Loucy (cell line): Measurements from ENCODE around the gene PRRC2B.

ENCODE experiments used
- H2AFZ ChIP-seq: fragments of 200-600 bp; sonication (generic); 2 replicates; pipeline ENCODE4 v1.6.0; 2016; ENCODE audit warnings: antibody characterized with exemption, mild to moderate bottlenecking, low read length, moderate library complexity
- H3F3A ChIP-seq: fragments of 200-600 bp; 2 replicates; pipeline ENCODE4 v1.6.0; 2016; ENCODE audit warnings: antibody characterized with exemption, low read depth, mild to moderate bottlenecking
- H3K27me3 ChIP-seq: fragments of 200-600 bp; sonication (generic); 2 replicates; pipeline ENCODE4 v1.6.1; 2014; ENCODE audit warnings: low read length, mild to moderate bottlenecking; ENCODE audit not compliant: insufficient read depth, poor library complexity, severe bottlenecking
- H3K36me3 ChIP-seq: fragments of 200-600 bp; sonication (generic); 2 replicates; pipeline ENCODE4 v1.6.1; 2016; ENCODE audit warnings: low read length; ENCODE audit not compliant: insufficient read depth
- H3K4me1 ChIP-seq: fragments of 200-600 bp; sonication (generic); 2 replicates; pipeline ENCODE4 v1.5.1; 2014; ENCODE audit warnings: low read length, mild to moderate bottlenecking; ENCODE audit not compliant: insufficient read depth, poor library complexity, severe bottlenecking
- H3K4me2 ChIP-seq: fragments of 200-600 bp; sonication (generic); 2 replicates; pipeline ENCODE4 v1.6.0; 2014; ENCODE audit warnings: antibody characterized with exemption, low read length, low read depth, mild to moderate bottlenecking; ENCODE audit not compliant: poor library complexity, severe bottlenecking
- H3K4me3 ChIP-seq: fragments of 200-600 bp; sonication (generic); 2 replicates; pipeline ENCODE4 v1.5.1; 2014; ENCODE audit warnings: low read length, mild to moderate bottlenecking, mixed read lengths; ENCODE audit not compliant: poor library complexity, severe bottlenecking
- H3K79me2 ChIP-seq: fragments of 200-600 bp; sonication (generic); 2 replicates; pipeline ENCODE4 v1.6.1; 2014; ENCODE audit warnings: low read length; ENCODE audit not compliant: insufficient read depth
- H3K9ac ChIP-seq: fragments of 200-600 bp; sonication (generic); 2 replicates; pipeline ENCODE4 v1.6.0; 2014; ENCODE audit warnings: mild to moderate bottlenecking, low read depth, low read length, moderate library complexity; ENCODE audit not compliant: poor library complexity, severe bottlenecking
- H3K9me2 ChIP-seq: fragments of 200-600 bp; sonication (generic); replicated peaks from 2 replicates; pipeline ENCODE4 v1.6.1; 2016; ENCODE audit warnings: low read depth, low read length, mixed read lengths
- H3K9me3 ChIP-seq: fragments of 200-600 bp; sonication (generic); 2 replicates; pipeline ENCODE4 v1.6.1; 2014; ENCODE audit warnings: mild to moderate bottlenecking, antibody characterized with exemption, low read length, low read depth; ENCODE audit not compliant: insufficient read depth
- H4K20me1 ChIP-seq: fragments of 200-600 bp; sonication (generic); 2 replicates; pipeline ENCODE4 v1.6.0; 2014; ENCODE audit warnings: antibody characterized with exemption, low read length, mild to moderate bottlenecking; ENCODE audit not compliant: insufficient read depth, poor library complexity, severe bottlenecking
- EZH2phosphoT487 ChIP-seq: fragments of 200-600 bp; IDR thresholded peaks from 2 replicates; pipeline ENCODE4 v1.6.1; 2018; ENCODE audit warnings: antibody characterized with exemption, mild to moderate bottlenecking, moderate library complexity, borderline replicate concordance
- TF ChIP-seq, protein P1 (sequence below): fragments of 200-600 bp; sonication (generic); conservative IDR thresholded peaks from 2 replicates; pipeline ENCODE4 v1.5.1; 2014; ENCODE audit warnings: mild to moderate bottlenecking, antibody characterized with exemption, low read length

PRRC2B gene

DNA sequence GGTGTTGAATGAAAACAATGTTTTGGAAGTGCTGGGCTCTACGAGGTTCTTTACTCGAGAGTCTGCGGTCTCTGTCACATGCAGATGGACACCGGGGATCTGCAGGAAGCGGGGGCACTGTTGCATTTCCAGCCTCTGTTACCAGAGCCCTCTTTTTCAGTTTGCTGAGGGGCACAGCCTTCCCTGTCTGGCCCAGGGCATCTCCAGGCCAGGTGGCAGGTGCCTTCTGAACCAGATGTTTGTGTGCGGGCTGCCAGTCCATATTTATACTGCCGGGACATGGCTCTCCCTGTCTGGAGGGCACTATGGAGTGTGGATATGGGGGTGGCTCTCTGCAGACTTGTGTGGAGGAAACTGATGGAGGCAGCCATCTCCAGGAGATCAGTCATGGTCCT lies 90.2 kb downstream of the PRRC2B start:
- H3K9ac ChIP-seq: no peak overlapping the region
- H3K4me2 ChIP-seq: no peak overlapping the region
- peaks cover 14% of the 10 kb centered on the region for H4K20me1 ChIP-seq
- H3K4me3 ChIP-seq: no peak overlapping the region
- no peaks in the 10 kb centered on the region for H3F3A ChIP-seq
- H3K79me2 ChIP-seq: no peaks in the 10 kb centered on the region
- no peaks in the 10 kb centered on the region for H3K9me3 ChIP-seq
- peaks cover 96% of the 10 kb centered on the region; the same call in 1 of the 2 replicates for H3K36me3 ChIP-seq
- no peaks in the 10 kb centered on the region for H3K4me1 ChIP-seq
- H3K9me2 ChIP-seq: no peaks in the 10 kb centered on the region
- H2AFZ ChIP-seq: no peak overlapping the region
- TF ChIP-seq EZH2phosphoT487: no peak
- TF ChIP-seq, protein P1, sequence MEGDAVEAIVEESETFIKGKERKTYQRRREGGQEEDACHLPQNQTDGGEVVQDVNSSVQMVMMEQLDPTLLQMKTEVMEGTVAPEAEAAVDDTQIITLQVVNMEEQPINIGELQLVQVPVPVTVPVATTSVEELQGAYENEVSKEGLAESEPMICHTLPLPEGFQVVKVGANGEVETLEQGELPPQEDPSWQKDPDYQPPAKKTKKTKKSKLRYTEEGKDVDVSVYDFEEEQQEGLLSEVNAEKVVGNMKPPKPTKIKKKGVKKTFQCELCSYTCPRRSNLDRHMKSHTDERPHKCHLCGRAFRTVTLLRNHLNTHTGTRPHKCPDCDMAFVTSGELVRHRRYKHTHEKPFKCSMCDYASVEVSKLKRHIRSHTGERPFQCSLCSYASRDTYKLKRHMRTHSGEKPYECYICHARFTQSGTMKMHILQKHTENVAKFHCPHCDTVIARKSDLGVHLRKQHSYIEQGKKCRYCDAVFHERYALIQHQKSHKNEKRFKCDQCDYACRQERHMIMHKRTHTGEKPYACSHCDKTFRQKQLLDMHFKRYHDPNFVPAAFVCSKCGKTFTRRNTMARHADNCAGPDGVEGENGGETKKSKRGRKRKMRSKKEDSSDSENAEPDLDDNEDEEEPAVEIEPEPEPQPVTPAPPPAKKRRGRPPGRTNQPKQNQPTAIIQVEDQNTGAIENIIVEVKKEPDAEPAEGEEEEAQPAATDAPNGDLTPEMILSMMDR: no peak
- no peaks in the 10 kb centered on the region for H3K27me3 ChIP-seq

DNA sequence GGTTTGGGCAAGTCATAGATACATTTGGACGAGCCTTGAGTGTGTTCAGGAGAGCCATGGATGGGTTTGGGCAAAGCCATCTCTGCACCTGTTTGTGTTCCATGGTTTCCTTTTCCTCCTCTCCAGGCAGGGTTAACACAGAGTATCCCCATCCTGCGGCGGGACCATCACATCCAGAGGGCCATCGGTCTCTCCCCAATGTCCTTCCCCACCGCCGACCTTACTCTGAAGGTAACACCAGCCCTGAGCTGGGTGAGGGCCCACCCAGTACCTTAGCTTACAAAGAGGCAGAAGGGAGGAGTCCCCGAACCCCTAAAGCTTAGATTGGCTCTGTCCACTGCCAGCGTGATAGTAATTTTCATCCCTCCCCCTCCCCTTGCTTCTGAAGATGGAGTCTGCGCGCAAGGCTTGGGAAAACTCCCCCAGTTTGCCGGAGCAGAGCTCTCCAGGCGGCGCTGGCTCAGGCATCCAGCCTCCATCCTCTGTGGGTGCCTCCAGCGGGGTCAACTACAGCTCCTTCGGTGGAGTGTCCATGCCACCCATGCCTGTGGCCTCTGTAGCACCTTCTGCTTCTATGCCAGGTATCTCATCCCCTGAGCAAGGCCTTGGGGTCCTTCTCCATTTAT lies 90.8 kb downstream of the PRRC2B start:
- peaks cover 14% of the 10 kb centered on the region for H4K20me1 ChIP-seq

GRCh38 chr9:131485206-131485605 lies 91.3 kb downstream of the PRRC2B start:
- Histone ChIP-seq H3K9ac (no peak overlapping the region), H3K79me2 (no peaks in the 10 kb centered on the region), H3K9me2 (no peaks in the 10 kb centered on the region), H3K4me3 (no peak overlapping the region), H4K20me1 (peaks cover 13% of the 10 kb centered on the region), H3F3A (no peaks in the 10 kb centered on the region), H3K4me2 (no peak overlapping the region), H3K4me1 (no peaks in the 10 kb centered on the region), H3K36me3 (peaks cover 97% of the 10 kb centered on the region; the same call in 1 of the 2 replicates), H3K9me3 (no peaks in the 10 kb centered on the region), H3K27me3 (no peaks in the 10 kb centered on the region), H2AFZ (no peak overlapping the region)
- TF ChIP-seq, protein P1: no peak
- no peak for TF ChIP-seq EZH2phosphoT487

More for the DNA sequence above, 90.8 kb downstream of the PRRC2B start:
- TF ChIP-seq, protein P1: no peak
- no peak for TF ChIP-seq EZH2phosphoT487
- Histone ChIP-seq H3K4me3 (no peak overlapping the region), H3K4me1 (no peaks in the 10 kb centered on the region), H3K9me2 (no peaks in the 10 kb centered on the region), H3K36me3 (peaks cover 96% of the 10 kb centered on the region; the same call in 1 of the 2 replicates), H3K79me2 (no peaks in the 10 kb centered on the region), H2AFZ (no peak overlapping the region), H3K9ac (no peak overlapping the region), H3K9me3 (no peaks in the 10 kb centered on the region), H3F3A (no peaks in the 10 kb centered on the region), H3K27me3 (no peaks in the 10 kb centered on the region), H3K4me2 (no peak overlapping the region)
